Glutamatergic neuron (in vitro differentiated cells): Measurements from ENCODE around the gene EXOC4. TPM values are rescaled to one million over a fixed set of nuclear protein-coding genes. Genes with fewer than 3 reads are reported as not detected.
"Not testable (repeated sequence)": the region's sequence is repeated elsewhere in the genome, so short reads cannot be mapped to it uniquely, and the experiment has no call there.

Source experiments
- DNase-seq: peaks from one replicate; pipeline ENCODE4 v3.0.0; 2022
- H3K27ac Mint-ChIP-seq: one replicate; pipeline ENCODE4 v1.8.0; 2020; ENCODE audit warnings: mild to moderate bottlenecking, mixed read lengths, inconsistent platforms; ENCODE audit not compliant: unreplicated experiment
- H3K27me3 Mint-ChIP-seq: one replicate; pipeline ENCODE4 v1.8.0; 2020; ENCODE audit warnings: mild to moderate bottlenecking, moderate library complexity, mixed read lengths, inconsistent platforms; ENCODE audit not compliant: unreplicated experiment
- H3K36me3 Mint-ChIP-seq: one replicate; pipeline ENCODE4 v1.8.0; 2020; ENCODE audit warnings: mild to moderate bottlenecking, mixed read lengths, inconsistent platforms; ENCODE audit not compliant: unreplicated experiment
- H3K4me1 Mint-ChIP-seq: one replicate; pipeline ENCODE4 v1.8.0; 2020; ENCODE audit warnings: mild to moderate bottlenecking, low read depth, mixed read lengths, inconsistent platforms; ENCODE audit not compliant: unreplicated experiment
- H3K4me3 Mint-ChIP-seq: one replicate; pipeline ENCODE4 v1.8.0; 2020; ENCODE audit warnings: mild to moderate bottlenecking, mixed read lengths, inconsistent platforms; ENCODE audit not compliant: unreplicated experiment
- H3K9me3 Mint-ChIP-seq: one replicate; pipeline ENCODE4 v1.8.0; 2020; ENCODE audit warnings: mild to moderate bottlenecking, moderate library complexity, mixed read lengths, inconsistent platforms; ENCODE audit not compliant: unreplicated experiment
- CTCF ChIP-seq: fragments of 200-600 bp; sonication (generic); IDR thresholded peaks from one replicate; pipeline ENCODE4 v1.5.0; 2021; ENCODE audit not compliant: partially characterized antibody, unreplicated experiment
- total RNA-seq: library from RNA; stranded (reverse); fragmentation: NEBNext Ultra II Directional; extraction: Animal tissue kit (Norgen Biotek cat#: 25700); gene quantifications from one replicate; pipeline ENCODE4 v1.2.1, GENCODE V29; 2021; ENCODE audit not compliant: unreplicated experiment

Gene EXOC4
- total RNA-seq, 1 donor from 2014 or later, result 73.8 TPM

GRCh38 chr7:133888061-133888930, 635.4 kb downstream of the EXOC4 start:
- no peak overlapping the region for H3K27ac Mint-ChIP-seq
- no peaks in the 10 kb centered on the region for H3K36me3 Mint-ChIP-seq
- H3K4me1 Mint-ChIP-seq, result no peaks in the 10 kb centered on the region
- peaks cover 2% of the 10 kb centered on the region for H3K9me3 Mint-ChIP-seq
- TF ChIP-seq CTCF, result no peak
- H3K4me3 Mint-ChIP-seq, result no peak overlapping the region
- no peaks in the 10 kb centered on the region for H3K27me3 Mint-ChIP-seq
- DNase-seq, result no peak

DNA sequence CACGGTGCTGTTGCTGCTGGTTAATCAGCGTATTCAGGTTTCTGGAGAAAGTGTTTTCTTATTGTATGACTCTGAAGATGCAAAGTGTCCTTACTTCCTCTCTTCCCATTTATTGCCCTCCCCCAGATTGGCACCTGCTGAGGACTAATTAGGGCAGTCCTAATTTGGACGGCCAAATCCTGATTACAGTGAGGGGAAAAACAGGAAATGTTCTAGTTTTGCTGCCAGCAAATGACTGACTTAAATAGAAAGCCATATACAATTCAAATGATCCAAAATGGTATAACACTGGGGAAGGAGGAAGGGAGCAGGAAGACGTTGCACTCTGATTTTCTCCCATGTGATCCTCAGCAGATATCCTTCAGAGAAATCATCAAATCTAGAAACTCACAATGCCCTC, 651.9 kb downstream of the EXOC4 start:
- Mint-ChIP-seq H3K27ac (no peak overlapping the region), H3K9me3 (peaks cover 1% of the 10 kb centered on the region), H3K4me3 (no peak overlapping the region), H3K27me3 (peaks cover 3% of the 10 kb centered on the region), H3K4me1 (no peaks in the 10 kb centered on the region), H3K36me3 (no peaks in the 10 kb centered on the region)
- no peak for TF ChIP-seq CTCF
- no peak for DNase-seq

DNA sequence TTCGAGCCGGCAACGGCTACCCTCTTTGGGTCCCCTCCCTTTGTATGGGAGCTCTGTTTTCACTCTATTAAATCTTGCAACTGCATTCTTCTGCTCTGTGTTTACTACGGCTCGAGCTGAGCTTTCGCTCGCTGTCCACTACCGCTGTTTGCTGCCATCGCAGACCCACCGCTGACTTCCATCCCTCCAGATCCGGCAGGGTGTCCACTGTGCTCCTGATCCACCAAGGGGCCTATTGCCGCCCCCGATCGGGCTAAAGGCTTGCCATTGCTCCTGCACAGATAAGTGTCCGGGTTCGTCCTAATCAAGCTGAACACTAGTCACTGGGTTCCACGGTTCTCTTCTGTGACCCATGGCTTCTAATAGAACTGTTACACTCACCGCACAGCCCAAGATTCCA, 653.7 kb downstream of the EXOC4 start:
- H3K4me1 Mint-ChIP-seq, H3K27ac Mint-ChIP-seq, DNase-seq, H3K9me3 Mint-ChIP-seq, H3K4me3 Mint-ChIP-seq, H3K36me3 Mint-ChIP-seq, H3K27me3 Mint-ChIP-seq: not testable (repeated sequence)

DNA sequence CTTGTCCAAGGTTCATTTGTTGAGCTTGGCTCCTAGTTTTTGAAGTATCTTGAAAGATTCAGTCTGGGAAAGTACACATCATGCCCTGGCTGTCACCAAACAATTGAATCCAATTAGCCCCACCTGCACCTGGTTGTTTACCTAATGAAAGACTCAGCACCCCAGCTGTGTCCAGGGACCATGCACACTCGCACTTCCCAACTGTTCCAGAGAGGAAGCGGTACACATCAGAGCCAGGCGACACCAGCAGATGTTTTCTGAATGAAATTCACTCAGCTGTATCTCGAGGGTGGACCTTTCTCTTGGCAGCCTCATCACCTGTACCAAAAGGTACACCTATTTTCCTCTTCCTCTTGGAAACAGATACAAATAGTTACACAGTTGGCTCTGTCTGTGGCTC, 657.9 kb downstream of the EXOC4 start:
- Mint-ChIP-seq H3K36me3 (no peaks in the 10 kb centered on the region), H3K27me3 (peaks cover 3% of the 10 kb centered on the region), H3K9me3 (peaks cover under 1% of the 10 kb centered on the region), H3K4me1 (no peaks in the 10 kb centered on the region), H3K27ac (no peak overlapping the region), H3K4me3 (no peak overlapping the region)
- no peak for TF ChIP-seq CTCF
- no peak for DNase-seq

DNA sequence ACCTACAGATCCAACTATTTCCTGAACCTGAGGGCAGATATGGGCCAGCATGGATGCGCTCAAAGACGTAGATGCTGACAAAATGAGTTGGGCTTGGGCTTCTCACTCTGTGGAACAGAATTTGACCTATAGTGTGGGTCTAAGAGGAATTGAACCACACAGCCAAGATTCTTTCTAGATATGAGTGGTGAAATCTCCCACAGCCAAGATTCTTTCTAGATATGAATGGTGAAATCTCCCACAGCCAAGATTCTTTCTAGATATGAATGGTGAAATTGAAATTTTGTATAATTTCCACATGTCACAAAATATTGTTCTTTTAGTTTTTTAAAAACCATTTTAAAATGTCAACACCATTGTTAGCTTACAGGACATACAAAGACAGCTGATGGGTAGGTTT, 658.8 kb downstream of the EXOC4 start:
- DNase-seq, result no peak
- Mint-ChIP-seq H3K4me3 (no peak overlapping the region), H3K27me3 (peaks cover 2% of the 10 kb centered on the region), H3K4me1 (no peaks in the 10 kb centered on the region), H3K9me3 (no peaks in the 10 kb centered on the region), H3K36me3 (no peaks in the 10 kb centered on the region), H3K27ac (no peak overlapping the region)
- TF ChIP-seq CTCF, result no peak
